NCI-H524 (cell line): ENCODE measurements around the gene DNM3.
"Not testable (repeated sequence)": the region's sequence is repeated elsewhere in the genome, so short reads cannot be mapped to it uniquely, and the experiment has no call there.

ENCODE experiments used
- DNase-seq, 2 experiments: peaks; one replicate each; lab custom pipeline; 2025; lab: John Stamatoyannopoulos, UW

DNM3 gene

DNA sequence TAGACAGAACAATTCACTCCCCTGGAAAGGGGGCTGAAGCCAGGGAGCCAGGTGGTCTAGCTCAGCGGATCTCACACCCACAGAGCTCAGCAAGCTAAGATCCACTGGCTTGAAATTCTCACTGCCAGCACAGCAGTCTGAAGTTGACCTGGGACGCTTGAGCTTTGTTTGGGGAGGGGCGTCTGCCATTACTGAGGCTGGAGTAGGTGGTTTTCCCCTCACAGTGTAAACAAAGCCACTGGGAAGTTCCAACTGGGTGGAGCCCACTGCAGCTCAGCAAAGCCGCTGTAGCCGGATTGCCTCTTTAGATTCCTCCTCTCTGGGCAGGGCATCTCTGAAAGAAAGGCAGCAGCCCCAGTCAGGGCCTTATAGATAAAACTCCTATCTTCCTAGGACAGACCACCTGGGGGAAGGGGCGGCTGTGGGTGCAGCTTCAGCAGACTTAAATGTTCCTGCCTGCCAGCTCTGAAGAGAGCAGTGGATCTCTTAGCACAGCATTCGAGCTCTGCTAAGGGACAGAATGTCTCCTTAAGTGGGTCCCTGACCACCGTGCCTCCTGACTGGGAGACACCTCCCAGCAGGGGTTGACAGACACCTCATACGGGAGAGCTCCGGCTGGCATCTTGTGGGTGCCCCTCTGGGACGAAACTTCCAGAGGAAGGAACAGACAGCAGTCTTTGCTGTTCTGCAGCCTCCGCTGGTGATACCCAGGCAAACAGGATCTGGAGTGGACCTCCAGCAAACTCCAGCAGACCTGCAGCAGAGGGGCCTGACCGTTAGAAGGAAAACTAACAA is 183.8 kb downstream of the DNM3 start:
- not testable (repeated sequence) for DNase-seq

GRCh38 chr1:172040466-172040865 is 199.2 kb downstream of the DNM3 start:
- no peak for DNase-seq

- DNase-seq: no peak
These were observed 199.8 kb downstream of the DNM3 start for GRCh38 chr1:172041102-172041501.

GRCh38 chr1:172041742-172042141 is 200.4 kb downstream of the DNM3 start:
- peak in 1 of 2 experiments; percentile 16 for DNase-seq

GRCh38 chr1:172043900-172044299 is 202.6 kb downstream of the DNM3 start:
- peak; percentile 13 to 84 for DNase-seq

GRCh38 chr1:172051898-172052297 is 210.6 kb downstream of the DNM3 start:
- no peak for DNase-seq

DNA sequence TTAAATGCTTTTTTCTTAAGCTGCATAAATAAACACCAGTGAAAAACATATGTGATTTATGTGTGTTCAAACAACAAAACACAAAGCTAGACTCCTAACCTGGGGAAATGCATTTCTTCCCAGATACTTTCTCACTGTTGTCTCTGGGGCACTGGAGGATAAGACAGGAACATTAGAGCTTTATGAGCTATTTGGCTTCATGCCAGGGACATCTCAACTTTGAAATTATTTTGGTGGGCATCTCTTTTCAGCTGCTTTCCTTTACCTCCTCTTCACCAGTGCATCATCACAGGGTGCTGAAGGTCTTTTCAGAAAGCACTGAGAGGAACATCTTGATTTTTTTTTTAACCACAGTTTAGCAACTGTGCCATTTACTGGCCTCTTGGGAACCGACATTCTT is 212.9 kb downstream of the DNM3 start:
- peak in 1 of 2 experiments; percentile 4 for DNase-seq

DNA sequence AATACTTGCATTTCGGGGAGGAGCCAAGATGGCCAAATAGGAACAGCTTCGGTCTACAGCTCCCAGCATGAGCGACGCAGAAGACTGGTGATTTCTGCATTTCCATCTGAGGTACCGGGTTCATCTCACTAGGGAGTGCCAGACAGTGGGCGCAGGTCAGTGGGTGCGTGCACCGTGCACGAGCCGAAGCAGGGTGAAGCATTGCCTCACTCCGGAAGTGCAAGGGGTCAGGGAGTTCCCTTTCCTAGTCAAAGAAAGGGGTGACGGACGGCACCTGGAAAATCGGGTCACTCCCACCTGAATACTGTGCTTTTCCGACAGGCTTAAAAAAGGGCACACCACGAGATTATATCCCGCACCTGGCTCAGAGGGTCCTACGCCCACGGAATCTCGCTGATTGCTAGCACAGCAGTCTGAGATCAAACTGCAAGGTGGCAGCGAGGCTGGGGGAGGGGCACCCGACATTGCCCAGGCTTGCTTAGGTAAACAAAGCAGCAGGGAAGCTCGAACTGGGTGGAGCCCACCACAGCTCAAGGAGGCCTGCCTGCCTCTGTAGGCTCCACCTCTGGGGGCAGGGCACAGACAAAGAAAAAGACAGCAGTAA is 214.6 kb downstream of the DNM3 start:
- DNase-seq: not testable (repeated sequence)

DNA sequence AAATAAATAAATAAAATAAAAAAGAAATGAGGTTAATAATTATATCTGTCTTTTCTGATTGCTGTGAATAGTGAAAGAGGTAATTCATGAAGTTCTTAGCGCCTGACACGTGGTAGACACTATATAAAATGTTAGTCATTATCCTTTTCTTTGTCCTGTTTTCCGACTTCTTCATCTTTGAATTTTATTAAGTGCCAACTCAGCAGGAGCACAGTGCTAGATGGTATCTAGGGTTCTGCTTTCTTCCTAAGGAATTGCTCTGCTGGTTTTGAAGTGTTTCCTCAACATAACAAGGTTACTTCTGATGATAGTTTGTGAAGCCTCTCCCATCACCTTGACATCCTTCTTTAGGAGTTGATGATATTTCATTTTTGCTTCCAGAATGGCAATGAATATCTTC is 227.0 kb downstream of the DNM3 start:
- no peak for DNase-seq

GRCh38 chr1:172069051-172069450 is 227.8 kb downstream of the DNM3 start:
- DNase-seq: no peak

DNA sequence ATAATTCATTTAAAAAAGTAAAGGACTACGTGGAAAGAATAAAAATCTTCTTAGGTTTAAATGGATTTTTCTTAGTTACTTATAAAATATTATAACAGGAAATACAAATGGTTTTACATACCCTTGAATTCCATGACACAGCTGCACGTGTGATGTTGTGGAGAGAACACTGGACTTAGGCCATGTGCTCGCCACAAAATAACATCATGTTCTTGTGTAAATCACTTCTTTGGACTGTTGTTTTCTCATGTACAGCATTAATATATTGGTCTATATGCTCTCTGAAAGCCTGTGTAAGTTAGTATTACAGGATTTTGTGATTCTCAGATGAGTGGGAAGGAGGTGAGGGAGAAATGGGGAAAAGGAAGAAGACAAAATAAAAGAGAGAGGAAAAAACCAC is 228.2 kb downstream of the DNM3 start:
- DNase-seq: no peak

GRCh38 chr1:172070055-172070454 is 228.8 kb downstream of the DNM3 start:
- DNase-seq: no peak

GRCh38 chr1:172071746-172072145 is 230.4 kb downstream of the DNM3 start:
- DNase-seq: no peak

GRCh38 chr1:172079859-172080258 is 238.6 kb downstream of the DNM3 start:
- not testable (repeated sequence) for DNase-seq

GRCh38 chr1:172083191-172083590 is 241.9 kb downstream of the DNM3 start:
- no peak for DNase-seq

DNA sequence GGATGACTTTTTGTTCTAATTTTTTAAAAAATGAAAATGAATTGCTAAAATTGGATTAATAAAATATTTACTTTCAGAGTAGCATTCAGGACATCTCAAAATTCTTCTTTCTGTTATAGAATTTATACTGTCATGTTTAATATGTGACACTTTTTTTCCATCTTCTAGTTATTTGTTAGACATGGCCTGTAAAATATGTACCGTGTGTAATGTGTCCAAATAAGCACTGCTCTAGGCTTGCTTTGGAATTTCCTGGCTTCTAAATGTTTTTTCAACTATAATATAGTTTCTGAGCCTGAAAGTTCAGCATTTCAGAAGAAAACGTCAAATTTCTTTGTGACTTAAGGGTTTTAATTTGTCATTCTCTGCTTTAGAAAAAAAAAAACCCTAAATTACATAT is 243.6 kb downstream of the DNM3 start:
- no peak for DNase-seq

GRCh38 chr1:172085317-172085716 is 244.0 kb downstream of the DNM3 start:
- DNase-seq: no peak

- no peak for DNase-seq
These were observed 244.8 kb downstream of the DNM3 start for GRCh38 chr1:172086137-172086536.

DNA sequence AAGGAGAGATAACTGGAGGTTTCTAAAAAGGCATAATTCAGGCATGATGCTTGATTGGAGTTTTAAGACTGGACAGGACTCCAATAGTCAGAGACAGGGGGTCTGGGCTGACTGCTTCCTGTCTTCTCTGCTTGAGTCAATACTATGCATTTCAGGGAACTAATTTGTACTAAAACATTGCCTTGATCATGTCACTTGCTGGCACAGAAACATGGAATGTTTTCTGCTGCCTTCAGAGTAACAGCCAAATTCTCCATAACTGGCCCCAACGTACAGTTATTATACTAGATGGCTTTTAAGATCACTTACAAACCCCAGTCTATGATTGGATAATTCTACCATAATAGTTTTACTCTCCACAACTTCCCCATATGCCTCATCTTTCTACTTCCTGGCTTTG is 247.0 kb downstream of the DNM3 start:
- DNase-seq: no peak

- DNase-seq: peak in 1 of 2 experiments; percentile 7
These were observed 248.6 kb downstream of the DNM3 start for GRCh38 chr1:172089768-172090510.

DNA sequence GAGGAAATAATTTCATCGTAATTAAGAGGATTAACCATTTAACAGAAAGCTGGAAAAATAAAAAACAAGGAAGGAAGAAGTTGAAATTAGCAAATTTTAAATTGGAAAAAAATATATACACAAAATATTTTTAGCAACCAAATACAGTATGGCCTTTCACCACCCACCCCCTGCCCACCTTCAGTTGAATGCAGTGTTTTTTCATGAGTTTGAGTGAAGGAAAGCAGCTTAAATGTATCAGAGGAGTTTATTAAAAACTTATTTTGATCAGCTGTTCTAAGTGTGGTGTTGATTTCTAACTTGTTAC is 249.2 kb downstream of the DNM3 start:
- no peak for DNase-seq

DNA sequence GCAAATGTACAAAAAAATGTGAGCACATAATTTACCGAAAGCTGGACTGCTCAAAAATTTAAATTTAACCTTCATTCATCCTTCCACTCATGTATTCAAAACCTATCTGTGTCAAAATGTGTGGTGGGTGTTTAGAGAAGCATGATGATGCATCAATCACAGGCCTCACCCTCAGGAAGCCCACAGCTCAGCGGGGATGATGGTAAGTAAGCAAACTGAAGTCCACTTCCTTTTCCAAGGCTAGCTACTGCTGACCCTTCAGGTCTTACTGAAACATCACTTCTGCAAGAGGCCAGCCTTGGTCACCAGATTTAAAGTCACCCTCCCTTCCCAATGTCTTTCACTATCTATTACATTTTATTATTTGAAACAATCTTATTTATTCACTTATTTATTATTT is 254.5 kb downstream of the DNM3 start:
- no peak for DNase-seq

- DNase-seq: peak in 1 of 2 experiments; percentile 2
These were observed 263.9 kb downstream of the DNM3 start for GRCh38 chr1:172105230-172105629.
